Measurements from ENCODE around the gene SPECC1L. TPM values are rescaled to one million over a fixed set of nuclear protein-coding genes. Genes with fewer than 3 reads are reported as not detected.

The SPECC1L gene
- total RNA-seq, 2 donors from 2014 or later = 23.1 to 26.0 TPM

DNA sequence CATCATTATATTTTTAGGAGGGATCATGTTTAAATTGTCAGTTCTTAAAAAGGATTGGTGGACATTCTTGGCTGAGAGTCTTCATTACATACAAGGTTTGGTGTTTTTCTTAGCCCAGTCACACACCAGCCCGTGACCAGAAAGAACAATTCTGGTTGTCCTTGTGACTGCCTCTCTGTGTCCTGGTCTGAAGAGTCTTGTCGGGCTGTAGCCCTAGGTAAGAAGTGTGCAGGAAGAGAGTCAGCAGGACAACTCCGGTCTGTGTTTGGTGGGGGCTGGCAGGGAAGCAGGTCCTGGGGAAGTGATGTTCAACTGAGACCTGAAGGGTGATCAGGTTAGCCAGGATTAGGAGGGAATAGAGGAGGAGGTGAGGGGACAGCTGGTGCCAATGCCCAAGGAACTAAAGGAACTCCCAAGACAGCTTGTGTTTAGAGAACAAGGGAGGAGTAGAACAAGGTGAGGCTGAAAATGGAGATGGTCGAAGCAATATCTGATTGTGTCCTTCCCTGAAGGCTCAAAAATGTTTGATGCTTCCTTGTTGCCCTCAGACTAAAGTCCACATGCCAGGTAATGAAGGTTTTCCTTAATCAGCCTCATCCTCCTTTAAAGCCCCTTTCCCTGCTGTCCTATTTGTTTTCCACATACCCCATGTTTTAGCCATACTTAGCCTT is 91.5 kb downstream of the SPECC1L start:
- H3K27me3 ChIP-seq = no peaks in the 10 kb centered on the region
- DNase-seq (no peak), ATAC-seq (no peak)
- H3K9me3 ChIP-seq = no peaks in the 10 kb centered on the region
- H3K36me3 ChIP-seq (replicated peaks in 1 of 2; ENCODE audit: insufficient read depth in 1 of 2, low read depth in 2 of 2) = peaks cover 0 to 6% of the 10 kb centered on the region in 2 donors
- H3K4me1 ChIP-seq = no peaks in the 10 kb centered on the region
- TF ChIP-seq CTCF (IDR thresholded peaks at IDR 0.05) (no peak), POLR2A (IDR thresholded peaks at IDR 0.05) (no peak)
- WGBS, 2 donors = 81 to 93% methylated on average over 4 of the region's 4 CpGs
- intact Hi-C loops (cut with DNase I) = no loop called here
- no peak overlapping the region for H3K4me3 ChIP-seq
- H3K27ac ChIP-seq = no peak overlapping the region

- DNase-seq = no peak
- no peaks in the 10 kb centered on the region for H3K4me1 ChIP-seq
- no peaks in the 10 kb centered on the region for H3K27me3 ChIP-seq
- no peak overlapping the region for H3K4me3 ChIP-seq
- H3K27ac ChIP-seq = no peak overlapping the region
- no peaks in the 10 kb centered on the region for H3K9me3 ChIP-seq
- intact Hi-C loops (cut with DNase I) = no loop called here
- WGBS, 2 donors = 93 to 98% methylated on average over 3 of the region's 3 CpGs
- TF ChIP-seq POLR2A (IDR thresholded peaks at IDR 0.05) (no peak), CTCF (IDR thresholded peaks at IDR 0.05) (no peak)
- H3K36me3 ChIP-seq (replicated peaks in 1 of 2; ENCODE audit: insufficient read depth in 1 of 2, low read depth in 2 of 2) = peaks cover 0 to 12% of the 10 kb centered on the region in 2 donors
- no peak for ATAC-seq
Observed at GRCh38 chr22:24363243-24363642, 92.6 kb downstream of the SPECC1L start.

DNA sequence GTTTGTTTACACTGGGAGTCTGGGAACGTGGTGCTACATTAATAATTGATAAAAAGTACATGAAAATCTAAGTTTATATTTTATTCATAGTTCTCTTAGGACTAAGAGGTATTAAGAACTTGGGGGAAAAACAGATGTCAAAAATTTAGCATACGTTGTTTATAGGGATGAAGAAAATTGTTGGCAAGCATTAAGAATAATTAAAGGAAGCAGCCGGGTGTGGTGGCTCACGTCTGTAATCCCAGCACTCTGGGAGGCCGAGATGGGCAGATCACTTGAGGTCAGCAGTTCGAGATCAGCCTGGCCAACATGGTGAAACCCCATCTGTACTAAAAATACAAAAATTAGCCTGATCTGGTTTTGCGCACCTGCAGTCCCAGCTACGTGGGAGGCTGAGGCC is 96.1 kb downstream of the SPECC1L start:
- H3K4me1 ChIP-seq = no peaks in the 10 kb centered on the region
- intact Hi-C loops (cut with DNase I) = no loop called here
- no peak for TF ChIP-seq CTCF (IDR thresholded peaks at IDR 0.05)
- TF ChIP-seq POLR2A (IDR thresholded peaks at IDR 0.05) = no peak
- no peaks in the 10 kb centered on the region for H3K27me3 ChIP-seq
- no peak for ATAC-seq
- H3K27ac ChIP-seq = no peak overlapping the region
- 74 to 80% methylated on average over 8 of the region's 8 CpGs for WGBS, 2 donors
- H3K4me3 ChIP-seq = no peak overlapping the region
- H3K36me3 ChIP-seq (replicated peaks in 1 of 2; ENCODE audit: insufficient read depth in 1 of 2, low read depth in 2 of 2) = peaks cover 8 to 21% of the 10 kb centered on the region in 2 donors
- no peaks in the 10 kb centered on the region for H3K9me3 ChIP-seq
- DNase-seq = no peak

DNA sequence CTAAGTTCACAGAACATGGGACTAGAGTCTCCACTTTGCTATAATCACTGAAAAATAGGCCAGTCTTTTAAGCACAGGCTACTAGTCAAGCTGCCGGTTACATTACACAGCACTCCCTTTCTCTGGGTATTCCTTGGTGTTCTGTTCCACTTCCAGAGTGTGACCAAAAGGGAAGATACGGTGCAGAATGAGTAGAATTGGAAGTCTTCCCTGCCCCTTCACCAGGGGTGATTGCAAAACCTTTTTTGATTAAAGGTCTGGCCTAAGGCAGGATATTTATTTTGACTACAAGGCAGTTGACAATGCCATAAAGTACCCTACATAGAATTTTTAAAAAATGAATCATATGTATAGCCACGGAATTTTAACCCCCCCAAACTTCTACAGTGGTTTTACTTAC is 97.2 kb downstream of the SPECC1L start:
- WGBS, 2 donors = 75 to 82% methylated on average over 3 of the region's 3 CpGs
- H3K36me3 ChIP-seq (replicated peaks in 1 of 2; ENCODE audit: insufficient read depth in 1 of 2, low read depth in 2 of 2) = peaks cover 8 to 21% of the 10 kb centered on the region in 2 donors
- H3K9me3 ChIP-seq = no peaks in the 10 kb centered on the region

More for the DNA sequence above, 97.2 kb downstream of the SPECC1L start:
- Histone ChIP-seq H3K4me1 (no peaks in the 10 kb centered on the region), H3K4me3 (no peak overlapping the region), H3K27ac (no peak overlapping the region), H3K27me3 (no peaks in the 10 kb centered on the region)
- intact Hi-C loops (cut with DNase I) = no loop called here
- TF ChIP-seq POLR2A (IDR thresholded peaks at IDR 0.05) (no peak), CTCF (IDR thresholded peaks at IDR 0.05) (no peak)
- DNase-seq = no peak
- ATAC-seq = no peak

All from body of pancreas (tissue), 4 donors.